Neural cell (in vitro differentiated cells): ENCODE measurements around the gene PSMA6.

Experiments
- EP300 ChIP-seq: fragments of 450-650 bp; conservative IDR thresholded peaks from 2 replicates; pipeline ENCODE4 v1.6.1; 2014; ENCODE audit warnings: antibody characterized with exemption, mild to moderate bottlenecking, moderate library complexity; ENCODE audit not compliant: poor library complexity, severe bottlenecking
- TAF1 ChIP-seq: IDR thresholded peaks from 2 replicates; pipeline ENCODE4 v1.6.1; 2012; ENCODE audit warnings: low read depth
- TF ChIP-seq, protein P1 (sequence below): fragments of 450-650 bp; IDR thresholded peaks from 2 replicates; pipeline ENCODE4 v1.5.1; 2014; ENCODE audit warnings: antibody characterized with exemption, mild to moderate bottlenecking, moderate library complexity; ENCODE audit not compliant: poor library complexity, severe bottlenecking

DNA sequence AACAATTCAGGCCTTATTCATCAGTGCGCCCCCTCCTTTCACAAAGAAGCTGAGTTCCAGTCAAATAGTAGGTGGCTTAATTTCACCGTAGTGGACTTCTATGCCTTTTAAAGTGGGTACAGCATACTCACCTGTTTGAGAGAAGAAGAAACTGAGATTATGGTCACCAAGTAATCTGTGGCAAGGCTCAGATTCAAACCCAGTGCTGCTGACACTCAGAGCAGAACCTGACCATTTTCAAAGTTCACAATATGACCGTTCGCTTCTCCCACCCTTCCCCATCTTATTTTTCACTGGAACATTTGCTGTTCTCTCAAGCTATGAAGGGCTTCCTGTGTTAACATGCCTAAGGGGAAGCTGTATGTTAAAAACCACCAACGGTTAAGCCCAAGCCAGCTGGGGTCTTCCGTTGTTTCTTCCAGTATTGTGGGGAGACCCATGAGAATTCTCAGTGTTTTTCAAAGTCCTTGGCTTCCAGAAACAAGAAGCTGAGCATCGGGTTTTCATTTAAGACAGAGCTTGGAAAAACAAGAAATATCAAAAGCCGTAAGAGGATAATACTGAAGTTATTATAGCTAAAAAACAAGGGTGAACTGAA is 6.1 kb upstream of the PSMA6 start:
- TF ChIP-seq, protein P1, sequence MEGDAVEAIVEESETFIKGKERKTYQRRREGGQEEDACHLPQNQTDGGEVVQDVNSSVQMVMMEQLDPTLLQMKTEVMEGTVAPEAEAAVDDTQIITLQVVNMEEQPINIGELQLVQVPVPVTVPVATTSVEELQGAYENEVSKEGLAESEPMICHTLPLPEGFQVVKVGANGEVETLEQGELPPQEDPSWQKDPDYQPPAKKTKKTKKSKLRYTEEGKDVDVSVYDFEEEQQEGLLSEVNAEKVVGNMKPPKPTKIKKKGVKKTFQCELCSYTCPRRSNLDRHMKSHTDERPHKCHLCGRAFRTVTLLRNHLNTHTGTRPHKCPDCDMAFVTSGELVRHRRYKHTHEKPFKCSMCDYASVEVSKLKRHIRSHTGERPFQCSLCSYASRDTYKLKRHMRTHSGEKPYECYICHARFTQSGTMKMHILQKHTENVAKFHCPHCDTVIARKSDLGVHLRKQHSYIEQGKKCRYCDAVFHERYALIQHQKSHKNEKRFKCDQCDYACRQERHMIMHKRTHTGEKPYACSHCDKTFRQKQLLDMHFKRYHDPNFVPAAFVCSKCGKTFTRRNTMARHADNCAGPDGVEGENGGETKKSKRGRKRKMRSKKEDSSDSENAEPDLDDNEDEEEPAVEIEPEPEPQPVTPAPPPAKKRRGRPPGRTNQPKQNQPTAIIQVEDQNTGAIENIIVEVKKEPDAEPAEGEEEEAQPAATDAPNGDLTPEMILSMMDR: no peak
- TF ChIP-seq EP300: no peak
- no peak for TF ChIP-seq TAF1
